H9 (cell line): ENCODE data around the gene TMF1. TPM values are rescaled to one million over a fixed set of nuclear protein-coding genes. Genes with fewer than 3 reads are reported as not detected.

ENCODE experiments used
- DNase-seq: peaks from one replicate; pipeline ENCODE4 v3.0.0-alpha.2; 2017
- H2AFZ ChIP-seq: one replicate; pipeline ENCODE4 v1.6.1; 2013; ENCODE audit warnings: mild to moderate bottlenecking, low read length, control low read depth, moderate library complexity
- H2AK5ac ChIP-seq: 2 replicates; pipeline ENCODE4 v1.6.1; 2013; ENCODE audit warnings: low read length, control low read depth, mixed read lengths; ENCODE audit not compliant: insufficient read length
- H2BK120ac ChIP-seq: one replicate; pipeline ENCODE4 v1.6.1; 2013; ENCODE audit warnings: low read depth, mild to moderate bottlenecking, low read length, control low read depth, inconsistent platforms; ENCODE audit not compliant: poor library complexity, severe bottlenecking
- H2BK12ac ChIP-seq: 2 replicates; pipeline ENCODE4 v1.6.1; 2013; ENCODE audit warnings: low read length, control low read depth, mixed read lengths, low read depth; ENCODE audit not compliant: insufficient read length
- H2BK15ac ChIP-seq: 2 replicates; pipeline ENCODE4 v1.6.1; 2013; ENCODE audit warnings: low read depth, low read length, control low read depth
- H2BK20ac ChIP-seq: one replicate; pipeline ENCODE4 v1.6.1; 2013; ENCODE audit warnings: low read depth, mild to moderate bottlenecking, low read length, control low read depth, inconsistent platforms; ENCODE audit not compliant: poor library complexity, severe bottlenecking
- H2BK5ac ChIP-seq: 2 replicates; pipeline ENCODE4 v1.6.1; 2013; ENCODE audit warnings: low read length, control low read depth, mixed read lengths; ENCODE audit not compliant: insufficient read length
- H3K14ac ChIP-seq: 2 replicates; pipeline ENCODE4 v1.6.1; 2013; ENCODE audit warnings: low read length, control low read depth; ENCODE audit not compliant: insufficient read depth
- H3K18ac ChIP-seq: 2 replicates; pipeline ENCODE4 v1.6.1; 2013; ENCODE audit warnings: low read depth, mild to moderate bottlenecking, mixed read lengths, low read length, control low read depth; ENCODE audit not compliant: insufficient read length
- H3K23ac ChIP-seq: 2 replicates; pipeline ENCODE4 v1.6.1; 2013; ENCODE audit warnings: low read length, control low read depth, mixed read lengths, low read depth; ENCODE audit not compliant: insufficient read length
- H3K23me2 ChIP-seq: 2 replicates; pipeline ENCODE4 v1.6.1; 2013; ENCODE audit warnings: low read depth, mild to moderate bottlenecking, mixed read lengths, low read length, control low read depth; ENCODE audit not compliant: insufficient read length, poor library complexity, severe bottlenecking
- H3K27ac ChIP-seq: 2 replicates; pipeline ENCODE4 v1.5.1; 2013; ENCODE audit warnings: low read length, control low read depth, mixed read lengths, low read depth; ENCODE audit not compliant: insufficient read length
- H3K27me3 ChIP-seq: 2 replicates; pipeline ENCODE4 v1.6.1; 2013; ENCODE audit warnings: low read length, control low read depth, inconsistent platforms; ENCODE audit not compliant: insufficient read depth
- H3K4ac ChIP-seq: 2 replicates; pipeline ENCODE4 v1.6.1; 2013; ENCODE audit warnings: low read depth, mild to moderate bottlenecking, control low read depth, inconsistent platforms, low read length, moderate library complexity
- H3K4me1 ChIP-seq: 2 replicates; pipeline ENCODE4 v1.6.1; 2013; ENCODE audit warnings: low read length, control low read depth, inconsistent platforms; ENCODE audit not compliant: insufficient read depth
- H3K4me2 ChIP-seq: 2 replicates; pipeline ENCODE4 v1.6.1; 2013; ENCODE audit warnings: low read length, control low read depth, mixed read lengths; ENCODE audit not compliant: insufficient read length, insufficient read depth
- H3K56ac ChIP-seq: 2 replicates; pipeline ENCODE4 v1.6.1; 2013; ENCODE audit warnings: low read depth, mild to moderate bottlenecking, mixed read lengths, low read length, control low read depth; ENCODE audit not compliant: insufficient read length
- H3K79me1 ChIP-seq: 2 replicates; pipeline ENCODE4 v1.6.1; 2013; ENCODE audit warnings: low read depth, mild to moderate bottlenecking, moderate library complexity, low read length, control low read depth, inconsistent platforms; ENCODE audit not compliant: insufficient read depth, poor library complexity, severe bottlenecking
- H3K79me2 ChIP-seq: 2 replicates; pipeline ENCODE4 v1.6.1; 2013; ENCODE audit warnings: low read length, control low read depth, inconsistent platforms; ENCODE audit not compliant: insufficient read depth
- H3K9ac ChIP-seq: 2 replicates; pipeline ENCODE4 v1.6.1; 2013; ENCODE audit warnings: low read length, control low read depth, mixed read lengths; ENCODE audit not compliant: insufficient read length; ENCODE audit errors: extremely low read depth
- H3K9me3 ChIP-seq: one replicate; pipeline ENCODE4 v1.6.1; 2013; ENCODE audit warnings: low read depth, low read length, inconsistent platforms; ENCODE audit not compliant: control insufficient read depth
- H3T11ph ChIP-seq: one replicate; pipeline ENCODE4 v1.6.1; 2013; ENCODE audit warnings: mild to moderate bottlenecking, low read length, control low read depth, inconsistent platforms
- H4K20me1 ChIP-seq: one replicate; pipeline ENCODE4 v1.6.1; 2013; ENCODE audit not compliant: control insufficient read depth, insufficient read length, insufficient read depth
- H4K5ac ChIP-seq: 2 replicates; pipeline ENCODE4 v1.6.1; 2013; ENCODE audit warnings: low read depth, mild to moderate bottlenecking, mixed read lengths, low read length, control low read depth; ENCODE audit not compliant: insufficient read length
- H4K8ac ChIP-seq: replicated peaks from 2 replicates; pipeline ENCODE4 v1.6.1; 2013; ENCODE audit warnings: low read length, control low read depth, mixed read lengths, low read depth; ENCODE audit not compliant: insufficient read length
- H4K91ac ChIP-seq: 2 replicates; pipeline ENCODE4 v1.6.1; 2013; ENCODE audit warnings: low read depth, mild to moderate bottlenecking, moderate library complexity, mixed read lengths, low read length, control low read depth; ENCODE audit not compliant: insufficient read length
- H3K27ac Mint-ChIP-seq, 3 experiments: 2 replicates in 2 of 3; 3 replicates in 1 of 3; pipeline ENCODE4 v1.8.0; 2020 to 2021; ENCODE audit warnings: mixed read lengths in 3 of 3, mild to moderate bottlenecking in 1 of 3, moderate library complexity in 1 of 3
- H3K27me3 Mint-ChIP-seq: 2 replicates; pipeline ENCODE4 v1.8.0; 2021; ENCODE audit warnings: low read depth, mild to moderate bottlenecking, moderate library complexity, mixed read lengths
- H3K36me3 Mint-ChIP-seq, 3 experiments: 2 replicates in 2 of 3; 3 replicates in 1 of 3; pipeline ENCODE4 v1.8.0; 2020 to 2021; ENCODE audit warnings: low read depth in 3 of 3, mixed read lengths in 3 of 3; ENCODE audit not compliant: insufficient read depth in 1 of 3
- H3K4me1 Mint-ChIP-seq, 2 experiments: 2 replicates each; pipeline ENCODE4 v1.8.0; 2020; ENCODE audit warnings: mixed read lengths in 2 of 2
- H3K4me3 Mint-ChIP-seq, 2 experiments: 2 replicates in 1 of 2; 3 replicates in 1 of 2; pipeline ENCODE4 v1.8.0; 2020 to 2021; ENCODE audit warnings: mild to moderate bottlenecking in 2 of 2, mixed read lengths in 2 of 2, moderate library complexity in 1 of 2
- H3K9me3 Mint-ChIP-seq, 2 experiments: 2 replicates in 1 of 2; 3 replicates in 1 of 2; pipeline ENCODE4 v1.8.0; 2020; ENCODE audit warnings: mild to moderate bottlenecking in 2 of 2, mixed read lengths in 2 of 2, moderate library complexity in 1 of 2
- WGBS: extraction: QIAGEN DNeasy Blood & Tissue Kit; methylation state at CpG from one replicate; pipeline ENCODE4 v1.1.7; 2013; ENCODE audit warnings: missing lambda C conversion rate, low lambda C conversion rate, mixed read lengths; ENCODE audit not compliant: insufficient read length; ENCODE audit errors: extremely low coverage; 5-methylcytosine and 5-hydroxymethylcytosine counted together
- total RNA-seq: library from RNA; stranded (reverse); gene quantifications from 2 replicates; pipeline ENCODE4 v1.2.1, GENCODE V29; 2021
- TF ChIP-seq, protein P1 (sequence below): fragments of 200-600 bp; sonication (generic); conservative IDR thresholded peaks from 3 replicates; pipeline ENCODE4 v1.8.0; 2021; ENCODE audit warnings: antibody characterized with exemption, mild to moderate bottlenecking

TMF1 gene
- total RNA-seq, 1 experiment from 2014 or later: 21.9 TPM

DNA sequence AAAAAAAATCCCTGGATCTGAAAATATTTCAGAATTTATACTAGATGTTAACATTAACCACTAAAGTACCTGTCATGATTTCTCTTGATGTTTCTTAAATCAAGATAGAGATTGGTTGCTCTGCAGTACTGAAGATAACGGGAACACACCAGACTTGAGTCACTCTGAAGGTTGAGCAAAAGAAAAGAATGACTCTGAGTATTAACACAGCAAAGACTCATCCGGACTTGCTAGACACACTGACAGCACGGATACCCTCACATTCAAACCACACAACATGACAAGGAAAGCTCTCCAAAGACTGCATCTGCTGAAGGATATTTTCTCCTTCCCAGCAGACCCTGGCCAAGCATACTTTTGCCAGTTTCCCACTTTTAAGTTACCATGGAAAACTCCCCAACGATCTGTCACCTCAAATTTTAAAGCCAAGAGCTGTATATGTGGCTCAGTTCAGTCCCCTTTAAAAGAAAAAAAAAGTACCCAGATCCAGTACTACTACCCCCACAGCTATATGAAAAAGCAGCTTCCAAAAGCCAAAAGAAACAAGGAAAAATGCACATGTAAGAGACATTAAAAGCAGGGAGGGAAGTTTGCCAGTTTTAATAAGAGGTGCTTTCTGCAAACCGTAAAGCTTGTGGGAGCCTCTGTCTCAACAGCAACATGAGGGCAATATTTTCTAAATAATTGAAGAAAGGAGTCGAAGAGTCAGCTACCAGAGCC is 46.9 kb downstream of the TMF1 start:
- H3K14ac ChIP-seq: no peak overlapping the region
- no peak overlapping the region for H3K23ac ChIP-seq
- no peak overlapping the region for H3K4ac ChIP-seq
- H3K79me2 ChIP-seq: no peaks in the 10 kb centered on the region
- Mint-ChIP-seq H3K27ac (peak overlapping the region in 1 of 3 experiments; percentile 88; a peak in 2 of 7 replicates), H3K4me3 (no peak overlapping the region), H3K4me1 (peaks cover 20 to 21% of the 10 kb centered on the region in 2 experiments), H3K9me3 (no peaks in the 10 kb centered on the region), H3K27me3 (no peaks in the 10 kb centered on the region), H3K36me3 (peaks cover 19 to 69% (median 35%) of the 10 kb centered on the region in 3 experiments)
- H2BK5ac ChIP-seq: no peak overlapping the region
- H3K9me3 ChIP-seq: no peaks in the 10 kb centered on the region
- TF ChIP-seq, protein P1, sequence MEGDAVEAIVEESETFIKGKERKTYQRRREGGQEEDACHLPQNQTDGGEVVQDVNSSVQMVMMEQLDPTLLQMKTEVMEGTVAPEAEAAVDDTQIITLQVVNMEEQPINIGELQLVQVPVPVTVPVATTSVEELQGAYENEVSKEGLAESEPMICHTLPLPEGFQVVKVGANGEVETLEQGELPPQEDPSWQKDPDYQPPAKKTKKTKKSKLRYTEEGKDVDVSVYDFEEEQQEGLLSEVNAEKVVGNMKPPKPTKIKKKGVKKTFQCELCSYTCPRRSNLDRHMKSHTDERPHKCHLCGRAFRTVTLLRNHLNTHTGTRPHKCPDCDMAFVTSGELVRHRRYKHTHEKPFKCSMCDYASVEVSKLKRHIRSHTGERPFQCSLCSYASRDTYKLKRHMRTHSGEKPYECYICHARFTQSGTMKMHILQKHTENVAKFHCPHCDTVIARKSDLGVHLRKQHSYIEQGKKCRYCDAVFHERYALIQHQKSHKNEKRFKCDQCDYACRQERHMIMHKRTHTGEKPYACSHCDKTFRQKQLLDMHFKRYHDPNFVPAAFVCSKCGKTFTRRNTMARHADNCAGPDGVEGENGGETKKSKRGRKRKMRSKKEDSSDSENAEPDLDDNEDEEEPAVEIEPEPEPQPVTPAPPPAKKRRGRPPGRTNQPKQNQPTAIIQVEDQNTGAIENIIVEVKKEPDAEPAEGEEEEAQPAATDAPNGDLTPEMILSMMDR: no peak
- H4K5ac ChIP-seq: no peak overlapping the region
- H3K79me1 ChIP-seq: no peaks in the 10 kb centered on the region
- H2BK20ac ChIP-seq: no peak overlapping the region
- no peak overlapping the region for H3K18ac ChIP-seq
- no CpG with 5 or more reads among the region's 6 CpGs for WGBS
- no peak overlapping the region for H3K27ac ChIP-seq
- no peak overlapping the region for H2BK12ac ChIP-seq
- no peak overlapping the region for H3K9ac ChIP-seq
- no peak overlapping the region for H3K4me2 ChIP-seq
- H3K23me2 ChIP-seq: no peaks in the 10 kb centered on the region
- H4K20me1 ChIP-seq: no peaks in the 10 kb centered on the region
- H3K56ac ChIP-seq: no peak overlapping the region
- H3K27me3 ChIP-seq: no peaks in the 10 kb centered on the region
- H3T11ph ChIP-seq: no peak overlapping the region
- H2AFZ ChIP-seq: no peak overlapping the region
- H4K8ac ChIP-seq: peak overlapping the region; percentile 50
- H2BK15ac ChIP-seq: no peak overlapping the region
- H3K4me1 ChIP-seq: peaks cover 6% of the 10 kb centered on the region; the same call in 1 of the 2 replicates
- H2AK5ac ChIP-seq: no peak overlapping the region
- no peak for DNase-seq
- no peak overlapping the region for H4K91ac ChIP-seq
- no peak overlapping the region for H2BK120ac ChIP-seq
